CD4-positive, alpha-beta memory T cell (primary cell): ENCODE measurements around the gene CHM. TPM values are rescaled to one million over a fixed set of nuclear protein-coding genes. Genes with fewer than 3 reads are reported as not detected.
"Not testable (repeated sequence)": the region's sequence is repeated elsewhere in the genome, so short reads cannot be mapped to it uniquely, and the experiment has no call there.

Experiments
- CTCF ChIA-PET: fragments of 350-600 bp; sonication (Branson Sonifier 250); formaldehyde crosslinking; loops from one replicate; lab custom pipeline; 2021; ENCODE audit warnings: inconsistent platforms; ENCODE audit not compliant: partially characterized antibody; lab: Charles Lee
- POLR2A ChIA-PET: fragments of 350-600 bp; sonication (Branson Sonifier 250); formaldehyde crosslinking; loops from one replicate; lab custom pipeline; 2021; ENCODE audit not compliant: partially characterized antibody; lab: Charles Lee
- DNase-seq, 5 donors: peaks; one replicate each; pipeline versions ENCODE4 v3.0.0 to v3.0.0-alpha.2; 2020 to 2022; ENCODE audit warnings: mixed read lengths in 1 of 5
- H3K27ac ChIP-seq: one replicate; pipeline ENCODE4 v1.7.0; 2013; ENCODE audit warnings: low read depth, low read length
- H3K27me3 ChIP-seq: 2 replicates; pipeline ENCODE4 v1.7.0; 2013; ENCODE audit warnings: mild to moderate bottlenecking, low read length, moderate library complexity; ENCODE audit not compliant: insufficient read depth
- H3K36me3 ChIP-seq: 2 replicates; pipeline ENCODE4 v1.7.0; 2013; ENCODE audit warnings: mild to moderate bottlenecking, low read length, moderate library complexity; ENCODE audit not compliant: insufficient read depth
- H3K4me1 ChIP-seq: 2 replicates; pipeline ENCODE4 v1.7.0; 2013; ENCODE audit warnings: mild to moderate bottlenecking, low read length, moderate library complexity; ENCODE audit not compliant: insufficient read depth
- H3K4me3 ChIP-seq, 2 donors: one replicate each; pipeline ENCODE4 v1.7.0; 2013; ENCODE audit warnings: low read length in 2 of 2, mild to moderate bottlenecking in 1 of 2
- H3K9me3 ChIP-seq, 2 donors: one replicate each; pipeline ENCODE4 v1.7.0; 2013; ENCODE audit warnings: low read length in 2 of 2, control low read depth in 1 of 2; ENCODE audit not compliant: control insufficient read depth in 1 of 2
- H3K27ac Mint-ChIP-seq, 7 donors: one replicate each; pipeline ENCODE4 v1.8.0; 2020 to 2021; ENCODE audit warnings: mixed read lengths in 7 of 7, mild to moderate bottlenecking in 6 of 7, inconsistent platforms in 3 of 7, moderate library complexity in 3 of 7
- H3K27me3 Mint-ChIP-seq, 2 donors: one replicate each; pipeline ENCODE4 v1.8.0; 2020 to 2021; ENCODE audit warnings: mixed read lengths in 2 of 2
- H3K36me3 Mint-ChIP-seq, 2 donors: one replicate each; pipeline ENCODE4 v1.8.0; 2020 to 2021; ENCODE audit warnings: mixed read lengths in 2 of 2, inconsistent platforms in 1 of 2, mild to moderate bottlenecking in 1 of 2
- H3K4me1 Mint-ChIP-seq, 4 donors: one replicate each; pipeline ENCODE4 v1.8.0; 2020 to 2021; ENCODE audit warnings: mixed read lengths in 4 of 4, mild to moderate bottlenecking in 1 of 4
- H3K4me3 Mint-ChIP-seq, 8 donors: one replicate each; pipeline ENCODE4 v1.8.0; 2020 to 2021; ENCODE audit warnings: mixed read lengths in 8 of 8, mild to moderate bottlenecking in 7 of 8, moderate library complexity in 6 of 8, inconsistent platforms in 3 of 8
- H3K9me3 Mint-ChIP-seq, 8 donors: one replicate each; pipeline ENCODE4 v1.8.0; 2020 to 2021; ENCODE audit warnings: mixed read lengths in 8 of 8, mild to moderate bottlenecking in 5 of 8, inconsistent platforms in 3 of 8, moderate library complexity in 1 of 8
- intact Hi-C: fragments of 100-400 bp; cut with micrococcal nuclease; formaldehyde crosslinking; loops from one replicate; pipeline ENCODE4 v1.15.1; 2023
- polyA plus RNA-seq, 2 donors: library from polyadenylated mRNA; unstranded; fragments of 300-500 nt; fragmentation: Illumina TruSeq; gene quantifications; one replicate each; pipeline ENCODE4 v1.2.3, GENCODE V29; 2021
- total RNA-seq, 2 experiments: library from RNA; stranded (reverse); gene quantifications; one replicate each; pipeline ENCODE4 v1.2.3, GENCODE V29; 2021

Gene CHM
- total and polyA plus RNA-seq, 4 experiments from 2014 or later: 5.6 to 22.3 (median 13.8) TPM

DNA sequence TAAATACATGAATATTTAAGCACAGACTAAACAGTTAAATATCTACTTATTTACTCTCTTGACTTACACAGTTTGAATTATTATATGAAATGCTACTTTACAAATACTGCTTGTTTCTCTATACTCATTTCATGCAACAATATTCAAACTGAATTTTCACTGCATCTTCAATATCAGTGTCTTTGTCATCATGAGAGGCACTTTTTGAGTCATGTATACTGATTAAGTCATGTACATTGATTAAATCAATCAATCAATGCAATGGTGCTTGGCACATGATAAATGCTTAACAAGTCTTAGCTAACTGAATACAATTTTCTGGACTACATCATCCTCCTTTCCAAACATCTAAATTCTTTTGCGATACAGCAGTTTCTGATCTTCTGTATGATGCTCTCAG, 67.1 kb downstream of the CHM start:
- Mint-ChIP-seq H3K4me1 (peaks cover 0 to 1% (median 0%) of the 10 kb centered on the region in 4 donors), H3K36me3 (peaks cover 33 to 36% of the 10 kb centered on the region in 2 donors), H3K27ac (no peak overlapping the region), H3K9me3 (no peaks in the 10 kb centered on the region), H3K27me3 (no peaks in the 10 kb centered on the region), H3K4me3 (no peak overlapping the region)
- intact Hi-C loops: no loop called here
- Histone ChIP-seq H3K4me3 (no peak overlapping the region), H3K4me1 (no peaks in the 10 kb centered on the region), H3K27me3 (no peaks in the 10 kb centered on the region), H3K9me3 (no peaks in the 10 kb centered on the region), H3K36me3 (peaks cover 5% of the 10 kb centered on the region), H3K27ac (no peak overlapping the region)
- DNase-seq: no peak
- ChIA-PET CTCF (no interaction called here), POLR2A (no interaction called here)

GRCh38 chrX:85977218-85977617, 70.1 kb downstream of the CHM start:
- H3K4me3 ChIP-seq: no peak overlapping the region
- Mint-ChIP-seq H3K27me3 (no peaks in the 10 kb centered on the region), H3K9me3 (peaks cover 0 to 2% (median 0%) of the 10 kb centered on the region in 8 donors), H3K36me3 (peaks cover 40 to 46% of the 10 kb centered on the region in 2 donors), H3K4me3 (no peak overlapping the region), H3K27ac (no peak overlapping the region), H3K4me1 (peaks cover 0 to 1% (median 0%) of the 10 kb centered on the region in 4 donors)
- POLR2A ChIA-PET: no interaction called here
- peaks cover 5% of the 10 kb centered on the region for H3K36me3 ChIP-seq
- no peak for DNase-seq
- intact Hi-C loops: no loop called here
- CTCF ChIA-PET: no interaction called here
- no peaks in the 10 kb centered on the region for H3K4me1 ChIP-seq
- no peaks in the 10 kb centered on the region for H3K9me3 ChIP-seq
- H3K27ac ChIP-seq: no peak overlapping the region
- no peaks in the 10 kb centered on the region for H3K27me3 ChIP-seq

- intact Hi-C loops, H3K27me3 Mint-ChIP-seq, H3K36me3 ChIP-seq, H3K4me1 Mint-ChIP-seq, H3K9me3 Mint-ChIP-seq, H3K27ac ChIP-seq, H3K4me1 ChIP-seq, CTCF ChIA-PET, H3K9me3 ChIP-seq, H3K27ac Mint-ChIP-seq, H3K27me3 ChIP-seq, DNase-seq, H3K4me3 ChIP-seq, H3K4me3 Mint-ChIP-seq, POLR2A ChIA-PET: not testable (repeated sequence)
- H3K36me3 Mint-ChIP-seq: peaks cover 35 to 42% of the 10 kb centered on the region in 2 donors
Observed at GRCh38 chrX:85972351-85972750, 75.0 kb downstream of the CHM start.

GRCh38 chrX:85964744-85965143, 82.6 kb downstream of the CHM start:
- DNase-seq: no peak
- CTCF ChIA-PET: no interaction called here
- H3K4me1 Mint-ChIP-seq: no peaks in the 10 kb centered on the region
- Histone ChIP-seq H3K4me3 (no peak overlapping the region), H3K9me3 (no peaks in the 10 kb centered on the region), H3K27ac (no peak overlapping the region), H3K36me3 (no peaks in the 10 kb centered on the region), H3K27me3 (no peaks in the 10 kb centered on the region), H3K4me1 (no peaks in the 10 kb centered on the region)
- H3K4me3 Mint-ChIP-seq: no peak overlapping the region
- peaks cover 6 to 13% of the 10 kb centered on the region in 2 donors for H3K36me3 Mint-ChIP-seq
- H3K9me3 Mint-ChIP-seq: no peaks in the 10 kb centered on the region
- POLR2A ChIA-PET: no interaction called here
- no peaks in the 10 kb centered on the region for H3K27me3 Mint-ChIP-seq
- no peak overlapping the region for H3K27ac Mint-ChIP-seq
- intact Hi-C loops: no loop called here

DNA sequence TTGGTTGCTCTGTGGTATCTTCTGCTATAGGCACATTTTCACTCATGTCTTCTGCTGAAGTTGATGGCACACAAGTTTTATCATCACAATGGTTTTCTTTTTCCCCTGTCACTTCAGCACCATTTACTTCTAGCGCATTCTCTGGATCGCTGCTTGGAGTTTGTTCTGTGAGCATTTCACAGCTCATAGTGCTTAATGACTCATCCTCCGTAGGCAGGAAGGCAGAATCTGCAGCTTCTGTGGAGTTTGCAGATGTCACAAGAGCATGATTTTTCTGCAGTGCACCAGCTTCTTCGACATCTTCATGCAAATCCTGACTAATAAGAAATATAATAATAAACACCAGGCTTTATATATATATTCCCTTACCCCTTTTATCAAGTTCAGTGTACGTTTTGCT, 83.6 kb downstream of the CHM start:
- no peaks in the 10 kb centered on the region for H3K27me3 Mint-ChIP-seq
- no peaks in the 10 kb centered on the region for H3K4me1 Mint-ChIP-seq
- H3K27ac ChIP-seq: no peak overlapping the region
- POLR2A ChIA-PET: no interaction called here
- no peaks in the 10 kb centered on the region for H3K36me3 ChIP-seq
- CTCF ChIA-PET: no interaction called here
- intact Hi-C loops: no loop called here
- H3K9me3 Mint-ChIP-seq: no peaks in the 10 kb centered on the region
- peaks cover 3 to 8% of the 10 kb centered on the region in 2 donors for H3K36me3 Mint-ChIP-seq
- no peak overlapping the region for H3K4me3 ChIP-seq
- DNase-seq: no peak
- H3K9me3 ChIP-seq: no peaks in the 10 kb centered on the region
- H3K4me3 Mint-ChIP-seq: no peak overlapping the region
- H3K27me3 ChIP-seq: no peaks in the 10 kb centered on the region
- H3K4me1 ChIP-seq: no peaks in the 10 kb centered on the region
- H3K27ac Mint-ChIP-seq: no peak overlapping the region

DNA sequence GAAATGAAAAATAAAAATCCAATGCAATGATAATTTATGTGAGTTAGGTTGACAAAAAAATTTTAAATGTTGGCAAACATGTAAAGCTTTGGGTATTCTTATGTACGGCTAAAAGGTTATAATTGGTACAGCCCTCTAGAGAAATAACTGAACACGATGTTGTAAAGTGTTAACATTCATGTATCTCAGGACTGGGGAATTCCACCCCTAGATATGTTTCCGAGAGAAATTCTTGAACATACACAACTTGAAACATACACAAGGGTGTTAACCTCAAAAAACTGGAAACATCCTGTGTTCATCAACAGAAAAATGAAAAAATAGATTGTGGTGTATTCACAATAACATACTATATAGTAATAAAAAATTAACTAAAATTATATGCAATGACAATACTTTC, 91.8 kb downstream of the CHM start:
- CTCF ChIA-PET: no interaction called here

GRCh38 chrX:85944751-85945150, 102.6 kb downstream of the CHM start:
- Mint-ChIP-seq H3K9me3 (peaks cover 0 to 27% (median 19%) of the 10 kb centered on the region in 8 donors), H3K36me3 (peaks cover 36 to 58% of the 10 kb centered on the region in 2 donors)
- H3K4me1 Mint-ChIP-seq, POLR2A ChIA-PET, CTCF ChIA-PET, H3K4me3 ChIP-seq, H3K36me3 ChIP-seq, H3K4me1 ChIP-seq, H3K27ac Mint-ChIP-seq, DNase-seq, H3K4me3 Mint-ChIP-seq, intact Hi-C loops, H3K27me3 ChIP-seq, H3K27me3 Mint-ChIP-seq, H3K9me3 ChIP-seq, H3K27ac ChIP-seq: not testable (repeated sequence)

More for the DNA sequence above, 91.8 kb downstream of the CHM start:
- no peak overlapping the region for H3K4me3 ChIP-seq
- no peak overlapping the region for H3K4me3 Mint-ChIP-seq
- no peaks in the 10 kb centered on the region for H3K4me1 Mint-ChIP-seq
- POLR2A ChIA-PET: no interaction called here
- no peak for DNase-seq
- H3K9me3 ChIP-seq: no peaks in the 10 kb centered on the region
- H3K36me3 ChIP-seq: peaks cover 5% of the 10 kb centered on the region
- H3K9me3 Mint-ChIP-seq: peaks cover 0 to 9% (median 3%) of the 10 kb centered on the region in 8 donors
- intact Hi-C loops: no loop called here
- no peak overlapping the region for H3K27ac ChIP-seq
- no peaks in the 10 kb centered on the region for H3K4me1 ChIP-seq
- no peak overlapping the region for H3K27ac Mint-ChIP-seq
- H3K36me3 Mint-ChIP-seq: peaks cover 39 to 45% of the 10 kb centered on the region in 2 donors
- H3K27me3 ChIP-seq: no peaks in the 10 kb centered on the region
- no peaks in the 10 kb centered on the region for H3K27me3 Mint-ChIP-seq

DNA sequence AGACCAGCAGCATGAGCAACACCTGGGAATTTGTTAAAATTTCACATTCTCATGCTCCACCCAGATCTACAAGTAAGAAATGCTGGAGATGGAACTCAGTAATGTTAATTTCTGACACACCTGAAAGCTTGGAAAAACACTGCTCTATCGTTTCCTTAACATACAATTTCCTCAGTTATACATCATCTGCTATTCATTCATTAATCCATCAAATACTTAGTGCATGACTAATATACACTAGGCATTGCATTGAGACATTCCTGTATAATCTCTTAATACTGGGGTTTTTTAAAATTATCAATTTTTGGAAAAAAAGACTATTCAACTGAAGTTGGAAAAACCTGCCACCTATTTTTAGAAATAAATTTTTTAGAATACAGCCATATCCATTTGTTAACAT, 106.1 kb downstream of the CHM start:
- DNase-seq: no peak
- POLR2A ChIA-PET: no interaction called here
- intact Hi-C loops: no loop called here
- CTCF ChIA-PET: no interaction called here
- no peak overlapping the region for H3K27ac Mint-ChIP-seq
- H3K27me3 ChIP-seq: no peaks in the 10 kb centered on the region
- H3K36me3 ChIP-seq: no peaks in the 10 kb centered on the region
- no peak overlapping the region for H3K4me3 ChIP-seq
- no peak overlapping the region for H3K4me3 Mint-ChIP-seq
- no peak overlapping the region for H3K27ac ChIP-seq
- peaks cover 0 to 20% (median 13%) of the 10 kb centered on the region in 8 donors for H3K9me3 Mint-ChIP-seq
- H3K9me3 ChIP-seq: no peaks in the 10 kb centered on the region
- no peaks in the 10 kb centered on the region for H3K4me1 ChIP-seq
- no peaks in the 10 kb centered on the region for H3K27me3 Mint-ChIP-seq
- H3K4me1 Mint-ChIP-seq: no peaks in the 10 kb centered on the region
- H3K36me3 Mint-ChIP-seq: peaks cover 27 to 39% of the 10 kb centered on the region in 2 donors
